ENCODE results near the gene ATP9A.

DNA sequence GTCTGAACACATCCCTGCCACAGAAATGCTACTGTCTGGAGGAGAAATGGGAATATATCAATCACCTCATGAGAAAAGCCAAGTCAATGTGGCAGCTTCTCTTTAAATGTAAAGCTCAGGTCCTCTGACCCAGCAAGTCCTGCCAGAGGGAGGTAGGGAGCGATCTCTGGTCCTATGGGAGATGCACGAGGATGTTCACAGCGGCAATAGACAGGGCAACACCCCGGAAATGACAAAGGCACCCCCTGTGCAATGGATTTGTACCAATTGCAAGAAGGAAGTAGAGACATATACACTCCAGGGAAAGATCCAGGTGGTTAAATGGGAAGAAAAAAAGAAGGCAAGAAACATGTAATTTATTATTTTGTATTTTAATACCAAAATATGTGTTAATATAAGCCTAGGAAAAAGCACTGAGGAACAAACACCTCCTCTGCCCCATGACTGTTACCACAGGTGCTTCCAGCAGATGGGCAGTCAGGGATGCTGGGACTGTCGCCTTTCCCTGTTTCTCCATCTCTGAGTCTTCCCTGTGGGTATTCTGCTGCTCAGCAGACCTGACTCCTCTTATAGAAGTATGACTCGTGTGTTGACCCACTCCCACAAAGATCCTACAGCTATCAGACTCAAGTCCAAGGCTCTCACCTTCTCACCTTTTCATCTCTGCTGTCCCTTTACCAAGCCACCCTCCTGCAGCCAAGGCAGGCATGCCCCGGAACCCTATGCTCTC lies 20.8 kb downstream of the ATP9A start:
- TF ChIP-seq, protein P1, sequence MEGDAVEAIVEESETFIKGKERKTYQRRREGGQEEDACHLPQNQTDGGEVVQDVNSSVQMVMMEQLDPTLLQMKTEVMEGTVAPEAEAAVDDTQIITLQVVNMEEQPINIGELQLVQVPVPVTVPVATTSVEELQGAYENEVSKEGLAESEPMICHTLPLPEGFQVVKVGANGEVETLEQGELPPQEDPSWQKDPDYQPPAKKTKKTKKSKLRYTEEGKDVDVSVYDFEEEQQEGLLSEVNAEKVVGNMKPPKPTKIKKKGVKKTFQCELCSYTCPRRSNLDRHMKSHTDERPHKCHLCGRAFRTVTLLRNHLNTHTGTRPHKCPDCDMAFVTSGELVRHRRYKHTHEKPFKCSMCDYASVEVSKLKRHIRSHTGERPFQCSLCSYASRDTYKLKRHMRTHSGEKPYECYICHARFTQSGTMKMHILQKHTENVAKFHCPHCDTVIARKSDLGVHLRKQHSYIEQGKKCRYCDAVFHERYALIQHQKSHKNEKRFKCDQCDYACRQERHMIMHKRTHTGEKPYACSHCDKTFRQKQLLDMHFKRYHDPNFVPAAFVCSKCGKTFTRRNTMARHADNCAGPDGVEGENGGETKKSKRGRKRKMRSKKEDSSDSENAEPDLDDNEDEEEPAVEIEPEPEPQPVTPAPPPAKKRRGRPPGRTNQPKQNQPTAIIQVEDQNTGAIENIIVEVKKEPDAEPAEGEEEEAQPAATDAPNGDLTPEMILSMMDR (IDR thresholded peaks at IDR 0.05): no peak
- TF ChIP-seq POLR2A (IDR thresholded peaks at IDR 0.05): no peak

Measured in body of pancreas (tissue), 4 donors.